Pancreas (tissue), 10 donors: ENCODE data around the gene SLC39A2. TPM values are rescaled to one million over a fixed set of nuclear protein-coding genes. Genes with fewer than 3 reads are reported as not detected.
A peak's percentile ranks its signal among the peaks of the same experiment; 100 is the strongest.

Experiments
- ATAC-seq, 4 donors: fragments of 200-7000 bp; cut with Tn5 transposase; one replicate each; pipeline versions ENCODE4 v1.8.0 to v1.9.1; 2020; ENCODE audit warnings: mild to moderate bottlenecking in 4 of 4, moderate library complexity in 4 of 4
- DNase-seq, 6 donors: peaks; one replicate each; pipeline ENCODE4 v3.0.0-alpha.2; 2020
- FAIRE-seq: peaks from 2 replicates; lab custom pipeline; 2012; peaks lifted over from hg19 to GRCh38; lab: Jason Lieb, UNC
- H3K27ac ChIP-seq, 4 donors: fragments of 200-600 bp; sonication (generic); 1 replicate in 3 of 4; 2 replicates in 1 of 4; pipeline versions ENCODE4 v1.5.0 to v1.8.0; 2020
- H3K27me3 ChIP-seq, 4 donors: fragments of 200-600 bp; one replicate each; pipeline ENCODE4 v1.8.0; 2021
- H3K36me3 ChIP-seq, 3 donors: fragments of 200-600 bp; sonication (generic) in 1 of 3; one replicate each; pipeline versions ENCODE4 v1.5.0 to v1.8.0; 2020 to 2021
- H3K4me1 ChIP-seq, 3 donors: fragments of 200-600 bp; one replicate each; pipeline ENCODE4 v1.8.0; 2021
- H3K4me3 ChIP-seq, 4 donors: fragments of 200-600 bp; sonication (generic) in 2 of 4; one replicate each; pipeline versions ENCODE4 v1.5.0 to v1.8.0; 2020 to 2021
- H3K9me3 ChIP-seq, 4 donors: fragments of 200-600 bp; one replicate each; pipeline ENCODE4 v1.8.0; 2021
- WGBS, 2 donors: extraction: QIAGEN DNeasy Blood & Tissue Kit; methylation state at CpG; one replicate each; pipeline ENCODE4 v1.1.7; 2013; 5-methylcytosine and 5-hydroxymethylcytosine counted together
- intact Hi-C, 3 donors: fragments of 100-400 bp; cut with DNase I; formaldehyde crosslinking; loops; one replicate each; pipeline versions ENCODE4 v1.11.1 to v1.14.2; 2022
- polyA plus RNA-seq, 2 donors: library from polyadenylated mRNA; stranded (reverse); fragments of 200-250 nt; gene quantifications; one replicate each; pipeline ENCODE4 v1.2.3, GENCODE V29; 2013
- total RNA-seq, 6 donors: library from RNA; stranded (reverse); fragmentation: NEBNext Ultra II Directional in 4 of 6; extraction: Animal tissue kit (Norgen Biotek cat#: 25700) in 4 of 6; gene quantifications; one replicate each; pipeline versions ENCODE4 v1.2.1 to v1.2.4, GENCODE V29; 2021 to 2023
- TF ChIP-seq, protein P1 (sequence below), 4 donors: fragments of 200-600 bp; sonication (generic) in 3 of 4; IDR thresholded peaks; one replicate each; pipeline versions ENCODE4 v1.5.0 to v1.8.0; 2021; ENCODE audit warnings: antibody characterized with exemption in 4 of 4
- donor health status: healthy with polysubstance abuse.
- donor health status: DM: no; HTN: no; CAD: no; lungs with moderate emphysema.
- donor health status: DM: no; HTN: no; CAD: no.
- donor health status: control.
- donor health status: control.
- donor health status: Bipolar disorder and iron deficiency.
- donor health status: DM: yes; HTN: yes; CAD: no.
- donor health status: DM: no; HTN: no; CAD: no.
- donor health status: DM: no; HTN: no; CAD: no.
- donor health status: DM: yes; HTN: yes; CAD: no.

SLC39A2 gene
- total and polyA plus RNA-seq, 8 donors: 0.09 TPM; not detected in 7

DNA sequence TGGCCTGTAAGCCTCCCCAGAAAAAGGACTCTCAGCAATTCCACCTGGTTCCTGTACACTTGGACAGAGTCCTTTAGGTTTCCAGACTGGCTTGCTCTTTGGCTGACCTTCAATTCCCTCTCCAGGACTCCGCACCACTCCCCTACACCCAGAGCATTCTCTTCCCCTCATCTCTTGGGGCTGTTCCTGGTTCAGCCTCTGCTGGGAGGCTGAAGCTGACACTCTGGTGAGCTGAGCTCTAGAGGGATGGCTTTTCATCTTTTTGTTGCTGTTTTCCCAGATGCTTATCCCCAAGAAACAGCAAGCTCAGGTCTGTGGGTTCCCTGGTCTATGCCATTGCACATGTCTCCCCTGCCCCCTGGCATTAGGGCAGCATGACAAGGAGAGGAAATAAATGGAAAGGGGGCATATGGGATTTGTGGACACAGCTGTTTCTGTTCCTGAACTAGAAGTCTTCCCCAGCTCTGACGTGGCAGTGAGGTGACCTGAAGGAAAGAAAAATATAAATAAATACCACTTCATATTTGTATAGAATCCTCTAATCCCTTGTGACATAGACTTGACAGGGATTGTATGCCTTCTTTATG, 44.4 kb downstream of the SLC39A2 start:
- FAIRE-seq (no peak), ATAC-seq (peak; percentile 3 to 9 (median 7)), DNase-seq (peak in 1 of 6 donors; percentile 43)
- Histone ChIP-seq H3K27me3 (no peaks in the 10 kb centered on the region), H3K9me3 (no peaks in the 10 kb centered on the region), H3K4me3 (no peak overlapping the region), H3K36me3 (no peaks in the 10 kb centered on the region), H3K4me1 (peaks cover 14 to 48% (median 29%) of the 10 kb centered on the region in 3 donors), H3K27ac (peak overlapping the region; percentile 9 to 61 (median 54))
- intact Hi-C loops: no loop called here
- TF ChIP-seq, protein P1, sequence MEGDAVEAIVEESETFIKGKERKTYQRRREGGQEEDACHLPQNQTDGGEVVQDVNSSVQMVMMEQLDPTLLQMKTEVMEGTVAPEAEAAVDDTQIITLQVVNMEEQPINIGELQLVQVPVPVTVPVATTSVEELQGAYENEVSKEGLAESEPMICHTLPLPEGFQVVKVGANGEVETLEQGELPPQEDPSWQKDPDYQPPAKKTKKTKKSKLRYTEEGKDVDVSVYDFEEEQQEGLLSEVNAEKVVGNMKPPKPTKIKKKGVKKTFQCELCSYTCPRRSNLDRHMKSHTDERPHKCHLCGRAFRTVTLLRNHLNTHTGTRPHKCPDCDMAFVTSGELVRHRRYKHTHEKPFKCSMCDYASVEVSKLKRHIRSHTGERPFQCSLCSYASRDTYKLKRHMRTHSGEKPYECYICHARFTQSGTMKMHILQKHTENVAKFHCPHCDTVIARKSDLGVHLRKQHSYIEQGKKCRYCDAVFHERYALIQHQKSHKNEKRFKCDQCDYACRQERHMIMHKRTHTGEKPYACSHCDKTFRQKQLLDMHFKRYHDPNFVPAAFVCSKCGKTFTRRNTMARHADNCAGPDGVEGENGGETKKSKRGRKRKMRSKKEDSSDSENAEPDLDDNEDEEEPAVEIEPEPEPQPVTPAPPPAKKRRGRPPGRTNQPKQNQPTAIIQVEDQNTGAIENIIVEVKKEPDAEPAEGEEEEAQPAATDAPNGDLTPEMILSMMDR (IDR thresholded peaks at IDR 0.05): no peak
- 16 to 30% methylated on average over 2 of the region's 2 CpGs for WGBS, 2 donors

DNA sequence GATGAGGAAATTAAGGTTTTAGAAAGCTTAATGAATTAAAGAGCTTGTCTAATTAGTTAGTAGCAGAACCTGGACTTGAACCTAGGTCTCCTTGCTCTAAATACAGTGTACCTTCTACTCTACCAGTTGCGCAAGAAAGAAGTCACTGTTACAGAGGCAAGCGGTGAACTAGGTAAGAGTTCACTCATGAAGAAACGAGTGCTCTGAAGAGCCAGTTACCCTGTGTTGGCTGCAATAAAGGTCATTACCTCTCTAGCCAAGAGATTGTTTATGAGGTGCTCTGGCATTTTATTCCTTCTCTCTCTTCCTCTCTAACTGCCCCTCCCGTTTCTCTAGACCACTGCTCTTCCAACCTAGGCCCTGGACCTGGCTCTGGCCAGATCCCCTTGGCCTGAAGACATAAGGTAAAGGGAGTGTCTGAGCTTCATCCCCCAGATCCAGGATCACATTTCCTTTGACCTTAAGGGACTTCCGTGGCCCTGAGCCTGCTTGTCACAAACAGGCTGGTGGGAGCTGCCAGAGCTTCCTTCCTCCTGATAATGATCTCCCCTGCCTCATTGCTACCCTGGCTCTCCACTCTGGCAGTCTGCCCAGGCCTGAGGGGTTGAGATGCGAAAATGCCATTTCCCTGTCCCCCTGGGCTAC, 45.0 kb downstream of the SLC39A2 start:
- WGBS, 2 donors: 31% methylated on average over 6 of the region's 6 CpGs
- Histone ChIP-seq H3K4me3 (no peak overlapping the region), H3K36me3 (no peaks in the 10 kb centered on the region), H3K4me1 (peaks cover 10 to 55% (median 29%) of the 10 kb centered on the region in 3 donors), H3K27me3 (no peaks in the 10 kb centered on the region), H3K9me3 (no peaks in the 10 kb centered on the region), H3K27ac (peak overlapping the region; percentile 9 to 61 (median 54))
- intact Hi-C loops: no loop called here
- TF ChIP-seq, protein P1 (IDR thresholded peaks at IDR 0.05): no peak
- ATAC-seq (peak in 3 of 4 donors; percentile 2 to 30 (median 29)), FAIRE-seq (no peak), DNase-seq (peak in 1 of 6 donors; percentile 56)

- WGBS, 2 donors: 53 to 54% methylated on average over 2 of the region's 2 CpGs
Measured at GRCh38 chr14:21047378-21047781, 48.3 kb downstream of the SLC39A2 start.

DNA sequence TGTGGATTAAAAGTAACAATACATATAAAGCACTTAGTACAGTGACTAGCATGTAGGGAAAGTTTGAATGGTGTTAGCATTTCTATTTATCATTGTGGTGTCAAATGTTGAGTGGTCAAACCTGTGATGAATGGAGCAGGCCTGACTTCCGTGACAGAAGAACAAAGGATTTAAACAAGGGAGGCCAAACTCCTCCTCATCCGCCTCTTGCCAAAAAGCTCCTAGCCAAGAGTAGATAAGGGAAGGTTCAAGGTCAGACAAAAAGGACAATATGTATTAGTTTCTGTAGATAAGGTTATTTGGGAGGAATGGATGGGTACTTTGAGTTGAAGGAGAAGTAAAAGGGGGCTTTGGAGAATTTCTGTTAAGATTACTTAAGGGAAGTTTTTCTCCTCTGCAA, 49.5 kb downstream of the SLC39A2 start:
- no peak for DNase-seq
- no peak for FAIRE-seq
- Histone ChIP-seq H3K27me3 (no peaks in the 10 kb centered on the region), H3K36me3 (no peaks in the 10 kb centered on the region), H3K9me3 (no peaks in the 10 kb centered on the region), H3K27ac (peak overlapping the region in 2 of 4 donors; percentile 30 to 47), H3K4me3 (no peak overlapping the region), H3K4me1 (peaks cover 1 to 51% (median 15%) of the 10 kb centered on the region in 3 donors)
- WGBS, 2 donors: 16 to 20% methylated on average over 2 of the region's 2 CpGs
- intact Hi-C loops: no loop called here
- TF ChIP-seq, protein P1 (IDR thresholded peaks at IDR 0.05): no peak
- peak in 3 of 4 donors; percentile 57 to 73 (median 67) for ATAC-seq

More at GRCh38 chr14:21047378-21047781, 48.3 kb downstream of the SLC39A2 start:
- Histone ChIP-seq H3K4me3 (no peak overlapping the region), H3K27me3 (no peaks in the 10 kb centered on the region), H3K27ac (peak overlapping the region; percentile 23 to 47 (median 32)), H3K9me3 (no peaks in the 10 kb centered on the region), H3K4me1 (peaks cover 10 to 53% (median 19%) of the 10 kb centered on the region in 3 donors), H3K36me3 (no peaks in the 10 kb centered on the region)
- DNase-seq (no peak), ATAC-seq (no peak), FAIRE-seq (no peak)
- intact Hi-C loops: no loop called here
- TF ChIP-seq, protein P1 (IDR thresholded peaks at IDR 0.05): no peak

DNA sequence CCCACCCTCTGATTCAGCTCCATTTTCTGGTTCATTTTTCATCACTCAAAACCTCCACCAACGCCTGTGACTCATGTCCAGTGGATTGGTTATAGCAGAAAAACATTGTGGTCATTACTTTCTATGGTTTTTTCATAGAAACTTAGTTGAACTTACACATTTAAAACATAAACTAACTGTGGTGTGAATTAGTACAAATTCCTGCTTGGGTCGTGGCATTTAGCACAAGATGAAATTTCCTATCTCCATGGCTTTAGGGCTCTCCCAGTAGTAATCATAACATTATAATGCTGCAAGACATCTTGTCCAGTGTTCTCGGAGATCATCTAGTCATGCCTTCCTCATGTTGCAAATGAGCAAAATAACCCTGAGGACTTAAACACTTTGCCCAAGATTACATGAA, 50.2 kb downstream of the SLC39A2 start:
- Histone ChIP-seq H3K9me3 (no peaks in the 10 kb centered on the region), H3K27me3 (no peaks in the 10 kb centered on the region), H3K27ac (no peak overlapping the region), H3K4me1 (peaks cover 0 to 51% (median 14%) of the 10 kb centered on the region in 3 donors), H3K36me3 (no peaks in the 10 kb centered on the region), H3K4me3 (no peak overlapping the region)
- intact Hi-C loops: no loop called here
- TF ChIP-seq, protein P1 (IDR thresholded peaks at IDR 0.05): no peak
- ATAC-seq (no peak), DNase-seq (no peak), FAIRE-seq (no peak)
- 78 to 79% methylated on average over 3 of the region's 3 CpGs for WGBS, 2 donors
